Gastroesophageal sphincter (tissue), 3 donors: ENCODE measurements around the gene TATDN2.

ENCODE experiments used
- CTCF ChIP-seq, 4 experiments: fragments of 200-600 bp in 2 of 4; fragments of 450-650 bp in 2 of 4; sonication (generic) in 1 of 4; IDR thresholded peaks; one replicate each; pipeline ENCODE4 v1.5.1; 2017 to 2019; ENCODE audit warnings: antibody characterized with exemption in 4 of 4, mild to moderate bottlenecking in 2 of 4, moderate library complexity in 2 of 4
- POLR2A ChIP-seq, 2 donors: fragments of 450-650 bp; IDR thresholded peaks; one replicate each; pipeline ENCODE4 v1.6.1; 2017; ENCODE audit warnings: antibody characterized with exemption in 2 of 2, mild to moderate bottlenecking in 2 of 2, moderate library complexity in 1 of 2

DNA sequence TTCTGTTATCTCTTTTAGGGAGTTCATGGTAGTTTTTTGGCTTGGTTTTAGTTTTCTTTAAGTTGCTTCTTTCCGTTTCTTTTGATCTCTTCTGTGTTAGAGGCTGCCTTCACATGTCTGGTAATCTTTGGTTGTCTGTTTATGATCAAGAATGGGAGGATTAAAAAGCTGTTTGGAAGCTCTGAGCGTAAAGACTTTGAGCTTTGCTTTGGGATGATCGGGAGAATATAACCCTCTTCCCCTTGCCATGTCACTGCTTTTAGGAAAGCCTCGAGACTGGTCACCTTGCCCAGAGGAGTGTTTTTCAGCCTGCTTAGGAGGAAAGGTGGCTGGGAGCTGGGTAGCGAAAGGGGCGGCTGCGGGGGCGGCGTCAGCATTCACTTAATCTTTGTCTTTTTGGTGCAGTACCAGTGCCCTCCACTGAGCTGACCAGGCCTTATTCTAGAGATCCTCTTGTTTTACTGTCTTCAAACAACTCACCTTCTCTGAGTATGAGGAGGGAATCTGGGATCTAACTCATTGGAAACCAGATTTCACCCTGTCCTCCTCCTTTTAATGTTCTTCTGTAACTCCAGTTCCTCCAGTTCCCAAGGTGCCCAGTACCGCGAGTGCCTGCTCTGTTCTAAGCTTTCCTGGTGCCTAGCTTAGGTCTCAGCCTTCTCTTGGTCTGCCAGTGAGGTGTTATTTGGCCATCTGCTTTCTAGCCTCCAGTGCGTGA, 15.5 kb downstream of the TATDN2 start:
- TF ChIP-seq CTCF (IDR thresholded peaks at IDR 0.05) (peak in 3 of 4 experiments; percentile 44 to 56 (median 55)), POLR2A (IDR thresholded peaks at IDR 0.05) (no peak)
